OCI-LY7 (cell line): ENCODE measurements around the gene MGMT.

Experiments used
- EZH2phosphoT487 ChIP-seq: fragments of 200-600 bp; sonication (generic); IDR thresholded peaks from 2 replicates; pipeline ENCODE4 v1.6.1; 2018; ENCODE audit warnings: low read depth, borderline replicate concordance, mild to moderate bottlenecking, mixed run types, antibody characterized with exemption, low read length, moderate library complexity, mixed read lengths
- TF ChIP-seq, protein P1 (sequence below): fragments of 200-600 bp; sonication (generic); conservative IDR thresholded peaks from 2 replicates; pipeline ENCODE4 v1.5.1; 2014; ENCODE audit warnings: mild to moderate bottlenecking, antibody characterized with exemption, low read length, moderate library complexity, mixed read lengths

DNA sequence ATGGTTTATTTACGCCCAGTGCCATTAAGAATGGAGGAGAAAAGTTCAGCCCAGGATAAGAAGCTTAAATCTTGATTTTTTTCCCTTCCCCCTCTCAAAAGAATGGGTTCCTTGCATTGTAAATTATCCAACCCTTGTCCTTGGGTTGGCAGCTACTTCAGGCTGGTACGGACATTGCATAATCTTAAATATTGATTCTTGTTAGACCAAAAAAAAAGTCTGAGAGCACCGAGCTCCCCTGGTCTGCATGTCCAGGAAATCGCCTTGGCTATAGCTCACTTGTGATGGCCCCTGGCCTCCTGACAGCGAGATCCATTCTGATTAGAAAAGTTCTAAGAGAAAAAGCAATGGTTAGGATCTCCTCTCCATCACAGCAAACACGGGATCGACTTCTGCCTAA, 345.4 kb downstream of the MGMT start:
- TF ChIP-seq, protein P1, sequence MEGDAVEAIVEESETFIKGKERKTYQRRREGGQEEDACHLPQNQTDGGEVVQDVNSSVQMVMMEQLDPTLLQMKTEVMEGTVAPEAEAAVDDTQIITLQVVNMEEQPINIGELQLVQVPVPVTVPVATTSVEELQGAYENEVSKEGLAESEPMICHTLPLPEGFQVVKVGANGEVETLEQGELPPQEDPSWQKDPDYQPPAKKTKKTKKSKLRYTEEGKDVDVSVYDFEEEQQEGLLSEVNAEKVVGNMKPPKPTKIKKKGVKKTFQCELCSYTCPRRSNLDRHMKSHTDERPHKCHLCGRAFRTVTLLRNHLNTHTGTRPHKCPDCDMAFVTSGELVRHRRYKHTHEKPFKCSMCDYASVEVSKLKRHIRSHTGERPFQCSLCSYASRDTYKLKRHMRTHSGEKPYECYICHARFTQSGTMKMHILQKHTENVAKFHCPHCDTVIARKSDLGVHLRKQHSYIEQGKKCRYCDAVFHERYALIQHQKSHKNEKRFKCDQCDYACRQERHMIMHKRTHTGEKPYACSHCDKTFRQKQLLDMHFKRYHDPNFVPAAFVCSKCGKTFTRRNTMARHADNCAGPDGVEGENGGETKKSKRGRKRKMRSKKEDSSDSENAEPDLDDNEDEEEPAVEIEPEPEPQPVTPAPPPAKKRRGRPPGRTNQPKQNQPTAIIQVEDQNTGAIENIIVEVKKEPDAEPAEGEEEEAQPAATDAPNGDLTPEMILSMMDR: no peak
- no peak for TF ChIP-seq EZH2phosphoT487
